DMS153 treated with DMSO at 0.1 percent for 48 hours (cell line): ENCODE results near the gene PTPRG.

Experiments
- DNase-seq: peaks from one replicate; lab custom pipeline; 2025; ENCODE audit not compliant: unreplicated experiment; lab: John Stamatoyannopoulos, UW

PTPRG gene

GRCh38 chr3:61583890-61584875 is 22.8 kb downstream of the PTPRG start:
- no peak for DNase-seq

DNA sequence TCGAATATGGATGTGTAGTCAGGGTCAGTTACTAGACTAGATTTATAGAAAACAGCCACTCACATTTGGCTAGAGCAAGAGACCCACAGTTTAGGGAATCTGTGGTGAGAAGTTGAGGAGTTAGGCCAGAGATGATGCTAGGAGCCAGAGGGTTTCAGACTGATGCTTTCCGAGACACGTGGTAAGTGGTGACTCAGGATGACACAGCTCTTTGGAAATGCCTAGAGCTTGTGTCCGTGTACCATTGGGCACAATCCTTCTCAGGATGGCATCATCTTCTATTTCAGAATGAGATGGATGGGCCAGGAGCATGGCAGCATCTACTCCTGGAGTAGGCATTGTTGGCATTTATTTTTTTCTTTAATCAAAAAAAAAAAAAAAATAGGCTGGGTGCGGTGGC is 28.5 kb downstream of the PTPRG start:
- no peak for DNase-seq

- DNase-seq: no peak
Measured at GRCh38 chr3:61591300-61591699, 29.9 kb downstream of the PTPRG start.

DNA sequence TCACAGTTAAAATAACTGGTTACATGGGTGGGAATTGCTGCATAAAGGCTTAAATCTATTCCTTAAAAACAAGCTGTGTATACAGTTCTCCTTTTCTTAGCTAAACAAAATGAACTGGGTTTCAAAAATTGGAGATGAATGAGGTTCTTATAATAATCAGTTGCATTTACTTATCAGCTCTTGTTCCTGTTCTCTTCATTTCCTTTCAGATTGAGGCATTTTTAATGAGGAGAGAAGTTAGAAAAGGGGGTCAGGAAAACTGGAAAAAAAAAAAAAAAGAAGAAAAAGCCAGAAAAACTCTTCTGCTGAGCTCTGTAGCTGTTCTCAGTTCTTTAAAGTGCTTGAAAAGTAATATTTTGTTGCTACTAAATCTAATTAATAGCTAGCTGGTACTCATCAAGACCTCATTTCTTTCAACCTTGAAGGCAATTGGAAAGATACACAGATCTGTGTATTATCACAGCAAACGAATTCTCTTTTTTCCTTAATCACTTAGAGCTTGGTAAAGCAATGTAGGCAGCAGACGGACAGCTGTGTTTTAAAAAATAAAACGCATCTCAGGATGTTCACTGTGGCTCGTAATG is 32.2 kb downstream of the PTPRG start:
- DNase-seq: no peak

- no peak for DNase-seq
Measured at GRCh38 chr3:61594144-61594963, 33.0 kb downstream of the PTPRG start.

DNA sequence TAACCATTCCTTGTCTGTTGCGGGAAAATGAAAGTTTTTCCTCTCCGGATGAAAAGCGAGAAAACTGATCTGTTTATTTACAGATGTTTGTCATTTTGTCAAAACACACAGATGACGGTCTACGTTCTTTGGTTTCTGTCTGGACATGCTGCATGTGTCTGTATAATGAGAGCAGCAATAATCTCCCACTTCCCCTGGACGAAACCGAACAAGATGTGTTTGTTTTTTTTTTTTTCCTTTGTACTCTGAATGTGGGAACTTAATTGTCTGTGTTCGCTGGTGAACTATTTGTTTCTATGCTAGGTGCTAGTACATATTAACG is 33.6 kb downstream of the PTPRG start:
- DNase-seq: no peak

DNA sequence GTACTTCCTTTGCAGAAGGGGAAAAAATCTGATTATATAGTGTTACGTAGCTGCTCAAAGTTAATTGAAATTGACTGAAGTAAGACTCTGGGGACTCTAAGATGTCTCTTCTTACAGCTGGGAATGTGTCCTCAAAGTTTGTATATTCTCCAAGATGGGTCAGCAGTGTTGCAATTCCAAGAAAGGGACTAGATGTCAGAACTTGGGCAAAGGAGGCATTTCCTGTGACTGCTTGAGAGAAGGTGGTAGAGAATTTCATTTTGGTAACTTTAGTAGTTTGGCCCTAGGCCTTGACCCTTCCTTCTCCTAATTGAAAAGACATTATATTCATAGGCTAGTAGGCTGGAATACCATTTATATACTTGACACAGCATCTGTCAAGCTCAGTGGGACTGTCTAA is 33.9 kb downstream of the PTPRG start:
- DNase-seq: no peak

GRCh38 chr3:61595826-61596225 is 34.5 kb downstream of the PTPRG start:
- DNase-seq: no peak

DNA sequence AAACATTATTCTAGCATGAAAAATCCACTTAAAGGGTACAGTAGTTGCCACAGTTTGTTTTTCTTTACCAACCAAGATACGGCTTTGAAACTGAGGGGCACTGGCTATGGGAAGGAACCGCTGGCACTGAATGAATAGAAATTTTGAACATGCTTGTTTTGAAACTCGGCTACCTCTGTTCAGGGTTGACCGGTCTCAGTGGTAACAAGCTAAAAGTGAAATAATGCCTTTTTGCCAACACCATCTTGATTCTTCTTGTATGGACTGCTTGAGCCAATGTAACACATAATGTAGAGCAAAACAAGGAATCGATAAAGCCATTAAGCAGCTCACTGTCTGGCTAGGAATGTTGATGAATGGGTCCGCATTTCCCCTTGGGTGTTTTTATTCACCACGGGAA is 36.5 kb downstream of the PTPRG start:
- DNase-seq: no peak

GRCh38 chr3:61600195-61600594 is 38.8 kb downstream of the PTPRG start:
- DNase-seq: no peak

DNA sequence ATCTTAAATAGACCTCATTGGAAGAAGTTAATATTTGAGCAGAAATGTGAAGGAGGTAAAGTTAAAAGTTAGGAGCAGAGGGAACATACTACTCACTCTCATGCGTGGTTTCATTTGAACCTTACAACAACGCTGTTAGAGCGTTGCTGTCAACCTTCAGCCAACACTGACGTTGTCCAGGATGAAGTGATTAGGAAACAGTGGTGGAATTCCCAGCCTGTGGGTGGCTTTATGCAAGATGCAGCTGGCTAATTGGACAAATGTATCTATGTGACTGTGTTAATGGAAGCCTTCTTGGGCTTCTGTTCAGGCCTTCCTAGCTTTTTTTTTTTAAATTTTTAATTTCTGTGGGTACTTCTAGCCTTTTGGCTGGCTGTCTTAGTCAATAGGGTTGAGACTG is 40.5 kb downstream of the PTPRG start:
- no peak for DNase-seq

- no peak for DNase-seq
Measured at GRCh38 chr3:61602466-61602865, 41.1 kb downstream of the PTPRG start.

- no peak for DNase-seq
Measured at GRCh38 chr3:61605589-61606175, 44.3 kb downstream of the PTPRG start.

- DNase-seq: no peak
Measured at GRCh38 chr3:61606196-61606595, 44.8 kb downstream of the PTPRG start.

GRCh38 chr3:61608072-61608471 is 46.7 kb downstream of the PTPRG start:
- DNase-seq: no peak

DNA sequence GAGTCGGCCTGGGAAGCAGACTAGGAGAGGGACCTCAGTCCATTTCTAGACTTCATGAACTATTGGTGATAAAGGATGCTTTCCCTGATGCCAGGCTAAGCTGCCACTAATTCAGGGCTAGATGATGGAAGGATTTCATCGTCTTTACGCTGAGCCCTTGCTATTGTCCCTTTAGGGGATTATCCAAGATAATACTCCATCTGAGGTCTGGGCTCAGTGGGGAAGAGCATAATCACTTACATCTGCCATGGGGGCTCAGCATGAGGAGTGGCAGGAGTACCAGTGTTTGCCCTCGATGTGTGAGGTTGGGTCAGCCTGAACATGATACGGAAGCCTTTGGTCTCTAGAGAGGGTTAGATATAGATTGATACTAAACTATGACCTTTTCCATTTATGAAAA is 47.3 kb downstream of the PTPRG start:
- no peak for DNase-seq

GRCh38 chr3:61610316-61610715 is 48.9 kb downstream of the PTPRG start:
- no peak for DNase-seq

DNA sequence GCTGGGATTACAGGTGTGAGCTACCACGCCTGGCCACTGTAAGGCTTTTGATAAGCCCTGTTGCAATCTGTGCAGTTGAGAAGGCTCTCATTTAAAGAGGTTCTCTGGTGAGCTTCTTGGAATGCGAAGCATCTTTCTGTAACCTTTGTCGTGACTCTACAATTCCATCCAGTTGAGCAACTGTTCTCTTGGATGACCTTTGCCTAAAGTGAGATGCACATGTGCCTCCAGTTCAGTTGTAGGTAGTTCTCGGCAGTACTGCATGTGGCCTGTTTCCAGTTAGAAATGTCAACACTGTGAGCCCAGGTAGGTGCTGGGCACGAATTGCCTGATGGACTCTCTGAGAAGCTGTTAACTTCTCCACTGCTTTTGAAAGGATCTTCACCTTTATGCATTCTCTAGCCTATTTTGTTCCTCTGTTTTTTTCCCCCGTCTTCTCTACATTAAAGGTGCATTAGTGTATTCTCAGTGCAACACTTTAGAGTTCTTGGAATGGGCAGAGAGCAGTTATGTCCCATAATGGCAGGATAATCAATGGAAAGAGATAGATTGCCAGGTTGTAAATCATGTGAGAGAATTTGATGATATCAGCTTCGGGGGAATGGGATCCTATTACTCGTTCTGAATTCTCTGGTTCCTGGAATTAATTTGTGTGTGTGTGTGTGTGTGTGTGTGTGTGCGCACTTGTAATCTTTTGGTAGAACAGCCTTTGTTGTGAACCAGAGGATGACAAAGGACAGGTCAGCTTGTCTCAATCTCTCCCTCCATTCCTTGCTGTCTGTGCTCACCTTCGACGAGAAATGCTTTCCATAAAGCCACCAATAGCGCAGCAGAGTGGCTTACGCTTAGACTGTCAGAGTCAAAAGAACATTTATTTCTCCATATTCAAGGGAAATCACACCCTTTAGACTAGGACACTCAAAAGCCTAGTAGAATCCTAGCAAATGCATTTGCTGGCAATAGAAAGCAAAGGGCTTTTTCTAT is 51.1 kb downstream of the PTPRG start:
- DNase-seq: no peak

DNA sequence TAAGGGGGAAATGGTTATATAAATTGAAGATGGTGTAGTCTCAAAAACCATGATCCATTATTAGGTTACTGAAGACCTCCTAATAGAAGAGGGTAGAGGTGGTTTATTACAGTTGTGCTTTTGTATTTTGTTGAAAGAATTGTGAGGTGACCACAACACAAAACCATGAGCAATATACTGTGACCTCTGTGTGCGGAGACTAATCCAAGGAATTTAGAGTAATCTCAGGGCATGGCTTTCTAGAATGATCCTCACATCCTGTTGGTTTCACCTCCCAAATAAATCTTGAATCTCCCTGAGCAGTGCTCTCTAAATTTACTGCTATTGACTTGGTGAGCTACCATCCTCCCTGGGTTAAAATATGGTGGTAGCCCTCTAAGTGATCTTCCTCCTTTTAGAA is 52.3 kb downstream of the PTPRG start:
- DNase-seq: no peak

GRCh38 chr3:61615643-61616042 is 54.3 kb downstream of the PTPRG start:
- no peak for DNase-seq
